HTR-8/SVneo (cell line): ENCODE data around the gene RPL38.

Experiments
- DNase-seq: peaks from one replicate; pipeline ENCODE4 v3.0.0; 2011; ENCODE audit warnings: low spot score, mixed read lengths; ENCODE audit not compliant: insufficient read length
- FAIRE-seq: peaks from 2 replicates; lab custom pipeline; 2011; peaks lifted over from hg19 to GRCh38; lab: Jason Lieb, UNC

The RPL38 gene

GRCh38 chr17:74244548-74244947 is 41.1 kb downstream of the RPL38 start:
- FAIRE-seq = no peak
- DNase-seq = no peak

DNA sequence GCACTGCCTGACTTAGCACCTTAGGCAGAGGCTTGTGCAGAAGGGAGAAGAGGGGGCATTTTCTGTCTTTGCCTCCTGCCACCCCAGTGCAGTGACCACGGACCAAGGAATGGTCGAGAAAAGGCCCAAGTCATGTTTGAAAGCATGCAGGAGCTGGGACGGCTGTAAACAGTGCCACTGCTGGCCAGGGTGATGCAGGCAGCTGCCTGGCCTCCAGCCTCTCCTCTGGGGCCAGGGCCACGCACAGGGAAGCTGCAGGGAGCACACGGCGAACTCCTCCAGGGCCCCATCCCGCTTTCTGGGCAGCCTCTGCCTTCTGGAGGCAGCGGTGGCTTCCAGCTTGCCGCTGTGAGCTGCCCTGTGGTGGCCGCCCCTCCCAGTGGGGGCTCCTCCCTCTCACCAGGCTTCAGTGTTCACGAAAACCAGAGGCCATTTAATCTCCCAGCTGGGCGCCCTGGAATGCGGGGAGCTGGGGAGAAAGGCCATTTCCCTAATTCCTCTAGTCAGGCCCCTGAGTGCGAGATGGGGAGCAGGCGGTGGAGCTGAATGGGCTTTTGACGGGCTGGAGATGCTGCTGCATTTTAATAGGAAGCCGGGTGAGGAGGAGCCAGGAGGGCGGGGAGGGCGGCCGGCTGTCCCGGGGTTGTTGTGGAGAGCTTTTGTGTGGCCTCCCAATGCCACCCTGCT is 41.8 kb downstream of the RPL38 start:
- DNase-seq (no peak), FAIRE-seq (no peak)

GRCh38 chr17:74245871-74246270 is 42.4 kb downstream of the RPL38 start:
- DNase-seq (no peak), FAIRE-seq (no peak)

DNA sequence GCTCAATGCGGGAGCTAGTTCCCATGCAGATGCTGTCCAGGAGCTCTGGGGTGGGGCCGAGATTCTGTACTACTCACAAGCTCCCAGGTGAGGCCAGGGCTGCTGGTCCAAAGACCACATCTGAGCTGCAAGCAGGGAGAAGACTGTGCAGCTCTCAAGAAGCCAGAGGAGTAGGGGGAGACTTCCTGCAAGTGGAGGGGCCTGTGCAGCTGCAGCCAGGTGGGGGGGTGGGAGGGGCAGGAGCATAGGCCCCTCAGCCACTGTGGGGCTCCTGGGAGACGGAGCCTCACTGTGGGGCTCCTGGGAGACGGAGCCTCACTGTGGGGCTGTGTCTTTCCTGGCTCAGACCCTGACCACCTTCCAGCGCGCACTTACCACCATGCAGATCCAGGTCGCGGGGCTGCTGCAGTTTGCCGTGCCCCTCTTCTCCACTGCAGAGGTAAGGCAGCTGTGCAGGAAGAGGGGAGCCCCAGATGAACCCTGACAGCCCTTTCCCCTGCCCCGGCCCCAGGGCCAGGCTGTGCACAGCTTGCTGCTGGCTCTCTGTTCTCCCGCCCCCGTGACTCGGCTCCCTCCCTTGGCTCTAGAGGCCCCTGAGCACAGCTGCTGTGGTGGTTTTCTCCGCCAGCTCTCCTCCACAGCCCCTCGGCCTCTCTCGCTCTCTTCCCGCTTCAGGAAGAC is 46.3 kb downstream of the RPL38 start:
- FAIRE-seq (no peak), DNase-seq (no peak)

DNA sequence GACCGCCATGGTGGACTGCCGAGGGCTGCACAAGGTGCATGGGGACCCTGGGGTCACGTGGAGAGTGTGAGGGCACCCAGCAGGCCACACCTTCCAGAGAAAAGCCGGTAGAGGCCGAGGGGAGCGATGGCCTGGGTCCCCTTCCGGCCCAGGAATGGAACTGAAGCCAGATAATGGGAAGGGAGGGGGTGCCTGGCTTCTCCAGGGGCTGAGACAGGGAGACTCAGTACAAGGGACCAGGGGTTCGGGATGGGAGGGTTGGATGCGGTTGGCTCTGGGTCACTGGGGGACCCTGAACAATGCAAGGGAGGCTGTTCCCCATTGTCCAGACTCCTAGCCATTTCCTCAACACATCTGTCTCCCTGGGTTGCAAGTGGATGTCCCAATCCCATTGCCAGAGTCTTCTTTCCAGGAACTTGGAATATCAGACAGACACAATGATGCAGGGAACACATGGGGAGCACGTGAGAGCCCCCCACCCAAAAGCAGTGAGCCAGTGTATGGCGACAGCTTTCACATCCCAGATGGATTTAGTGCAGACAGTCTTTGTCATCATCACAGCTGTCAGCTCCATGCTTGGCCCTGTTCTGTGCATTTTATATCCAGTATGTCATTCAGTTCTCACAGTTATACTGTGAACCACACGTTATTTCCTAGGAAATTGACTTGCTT is 47.0 kb downstream of the RPL38 start:
- no peak for FAIRE-seq

DNA sequence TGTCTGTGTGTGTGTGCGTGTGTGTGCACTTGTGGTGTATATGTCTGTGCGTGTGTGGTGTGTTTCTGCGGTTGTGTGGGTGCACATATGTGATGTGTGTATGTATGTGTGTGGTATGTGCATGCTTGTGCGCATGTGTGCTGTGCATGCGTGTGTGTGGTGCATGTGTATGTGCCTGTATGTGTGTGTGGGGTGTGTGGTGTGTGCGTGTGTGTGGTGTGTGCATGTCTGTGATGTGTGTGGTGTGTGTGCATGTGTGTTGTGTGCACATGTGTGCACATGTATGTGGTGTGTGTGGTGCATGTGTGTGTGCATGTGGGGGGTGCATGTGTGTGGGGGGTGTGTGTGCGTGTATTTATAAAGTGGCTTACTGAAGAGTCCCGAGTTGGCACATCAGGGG is 47.6 kb downstream of the RPL38 start:
- peak; percentile 98 for FAIRE-seq
- DNase-seq = no peak

More for the DNA sequence above, 47.0 kb downstream of the RPL38 start:
- DNase-seq = no peak

GRCh38 chr17:74251569-74251968 is 48.1 kb downstream of the RPL38 start:
- FAIRE-seq = no peak
- no peak for DNase-seq

DNA sequence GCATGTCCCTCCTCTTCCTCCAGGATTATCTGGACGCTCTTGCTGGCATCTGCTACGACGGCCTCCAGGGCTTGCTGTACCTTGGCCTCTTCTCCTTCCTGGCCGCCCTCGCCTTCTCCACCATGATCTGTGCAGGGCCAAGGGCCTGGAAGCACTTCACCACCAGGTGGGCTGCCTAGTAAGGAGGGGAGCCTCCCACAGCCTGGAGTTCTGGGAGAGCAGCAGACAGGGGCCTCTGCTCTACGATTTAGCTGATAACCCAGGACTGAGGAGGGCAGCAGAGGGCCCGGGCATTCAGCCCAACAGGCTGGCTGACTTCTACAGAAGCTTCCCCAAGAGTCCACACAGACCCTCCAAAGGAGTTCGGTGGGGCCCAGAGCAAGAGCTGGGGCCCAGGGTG is 48.7 kb downstream of the RPL38 start:
- FAIRE-seq = no peak
- DNase-seq = no peak

DNA sequence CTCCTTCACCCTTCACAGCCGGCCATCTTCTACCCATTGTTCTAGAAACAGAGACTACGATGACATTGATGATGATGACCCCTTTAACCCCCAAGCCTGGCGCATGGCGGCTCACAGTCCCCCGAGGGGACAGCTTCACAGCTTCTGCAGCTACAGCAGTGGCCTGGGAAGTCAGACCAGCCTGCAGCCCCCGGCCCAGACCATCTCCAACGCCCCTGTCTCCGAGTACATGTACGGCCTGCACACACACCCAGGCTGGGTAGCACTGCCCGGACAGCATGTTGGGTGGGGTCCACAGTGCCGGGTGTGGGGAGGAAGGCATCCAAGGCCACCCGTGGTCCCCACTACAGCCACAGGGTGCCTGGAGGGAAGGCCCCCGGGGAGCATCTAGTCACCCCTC is 49.6 kb downstream of the RPL38 start:
- DNase-seq (no peak), FAIRE-seq (no peak)

GRCh38 chr17:74257311-74257710 is 53.8 kb downstream of the RPL38 start:
- FAIRE-seq = no peak

GRCh38 chr17:74259667-74260524 is 56.4 kb downstream of the RPL38 start:
- FAIRE-seq (no peak), DNase-seq (no peak)

More at GRCh38 chr17:74257311-74257710, 53.8 kb downstream of the RPL38 start:
- no peak for DNase-seq
